Heart right ventricle (tissue), 16 donors: Measurements from ENCODE around the gene ME3. TPM values are rescaled to one million over a fixed set of nuclear protein-coding genes. Genes with fewer than 3 reads are reported as not detected.
A peak's percentile ranks its signal among the peaks of the same experiment; 100 is the strongest.

Source experiments
- ATAC-seq, 8 donors: fragments of 200-7000 bp; cut with Tn5 transposase; one replicate each; pipeline ENCODE4 v1.9.1; 2020; ENCODE audit warnings: mild to moderate bottlenecking in 8 of 8, moderate library complexity in 8 of 8, moderate number of reproducible peaks in 1 of 8
- DNase-seq, 2 donors: peaks; one replicate each; pipeline ENCODE4 v3.0.0-alpha.2; 2020
- H3K27ac ChIP-seq, 10 donors: fragments of 200-600 bp; sonication (generic) in 2 of 10; one replicate each; pipeline versions ENCODE4 v1.5.0 to v1.8.0; 2020 to 2022; ENCODE audit warnings: mild to moderate bottlenecking in 3 of 10
- H3K27me3 ChIP-seq, 7 donors: fragments of 200-600 bp; one replicate each; pipeline ENCODE4 v1.8.0; 2021 to 2022; ENCODE audit warnings: mild to moderate bottlenecking in 2 of 7
- H3K36me3 ChIP-seq, 9 donors: fragments of 200-600 bp; sonication (generic) in 1 of 9; one replicate each; pipeline versions ENCODE4 v1.5.0 to v1.8.0; 2020 to 2022; ENCODE audit warnings: mild to moderate bottlenecking in 2 of 9
- H3K4me1 ChIP-seq, 9 donors: fragments of 200-600 bp; sonication (generic) in 1 of 9; one replicate each; pipeline versions ENCODE4 v1.5.0 to v1.8.0; 2020 to 2022; ENCODE audit warnings: mild to moderate bottlenecking in 4 of 9
- H3K4me3 ChIP-seq, 10 donors: fragments of 200-600 bp; sonication (generic) in 2 of 10; one replicate each; pipeline versions ENCODE4 v1.5.0 to v1.8.0; 2020 to 2022; ENCODE audit warnings: mild to moderate bottlenecking in 7 of 10, moderate library complexity in 2 of 10
- H3K9me3 ChIP-seq, 11 donors: fragments of 200-600 bp in 10 of 11; sonication (generic) in 2 of 11; one replicate each; pipeline versions ENCODE4 v1.5.0 to v1.8.0; 2013 to 2022; ENCODE audit warnings: mild to moderate bottlenecking in 2 of 11, control low read depth in 1 of 11, moderate library complexity in 1 of 11
- CTCF ChIP-seq, 9 donors: fragments of 200-600 bp; sonication (generic) in 2 of 9; IDR thresholded peaks; one replicate each; pipeline versions ENCODE4 v1.5.0 to v1.8.0; 2021 to 2022; ENCODE audit warnings: antibody characterized with exemption in 9 of 9, mild to moderate bottlenecking in 5 of 9, moderate library complexity in 1 of 9
- WGBS, 2 donors: extraction: QIAGEN DNeasy Blood & Tissue Kit; methylation state at CpG; one replicate each; pipeline ENCODE4 v1.1.7; 2013; ENCODE audit warnings: inconsistent platforms in 1 of 2; 5-methylcytosine and 5-hydroxymethylcytosine counted together
- intact Hi-C, 10 donors: fragments of 100-400 bp; cut with DNase I; formaldehyde crosslinking; loops; one replicate each; pipeline versions ENCODE4 v1.11.1 to v1.14.2; 2022
- polyA plus RNA-seq, 2 donors: library from polyadenylated mRNA; stranded (reverse); fragments of 200-250 nt; gene quantifications; one replicate each; pipeline ENCODE4 v1.2.3, GENCODE V29; 2013
- total RNA-seq, 10 donors: library from RNA; stranded (reverse); fragmentation: NEBNext Ultra II Directional in 3 of 10; extraction: Animal tissue kit (Norgen Biotek cat#: 25700) in 3 of 10; gene quantifications; one replicate each; pipeline versions ENCODE4 v1.2.1 to v1.2.4, GENCODE V29; 2021 to 2023
- donor health status: Arrhythmogenic right ventricular cardiomyopathy.
- donor health status: ischemic (EF 13 %, LVEDD 7.1; RV severe dilation, severe dysfunction).
- donor health status: healthy with polysubstance abuse.
- donor health status: DM: no; HTN: yes; CAD: no.
- donor health status: DM: no; HTN: no; CAD: no.
- donor health status: ischemic (EF 25% LVEDD 6.9; RV normal size, moderate dysfunction).
- donor health status: ischemic (EF 25% LVEDD 5.7; RV mildly dilated, moderate dysfunction).
- donor health status: healthy.
- donor health status: DM: yes; HTN: yes; CAD: no.
- donor health status: Ischemic cardiomyopathy.
- donor health status: ischemic (EF 35%, LVEDD 5.7; RV mildly dilated, moderate dysfunction).
- donor health status: nonischemic (EF 11% LVEDD 7.7; RV severe dilation, severe dysfunction).
- donor health status: DM: yes; HTN: yes; CAD: no.
- donor health status: PGD.
- donor health status: ischemic (EF 29% LVEDD 5.4; RV normal size, mild dysfunction).
- donor health status: nonischemic (EF 23%, LVEDD 6.1; RV moderate dilation, normal function).

Gene ME3
- total and polyA plus RNA-seq, 12 donors, result 17.2 to 46.8 (median 33.7) TPM

- H3K4me3 ChIP-seq, result no peak overlapping the region
- H3K4me1 ChIP-seq, result peaks cover 8 to 30% (median 25%) of the 10 kb centered on the region in 9 donors
- H3K27ac ChIP-seq, result no peak overlapping the region
- TF ChIP-seq CTCF (IDR thresholded peaks at IDR 0.05), result no peak
- WGBS, 2 donors, result 91 to 93% methylated on average over 5 of the region's 5 CpGs
- H3K9me3 ChIP-seq, result no peaks in the 10 kb centered on the region
- DNase-seq, result no peak
- intact Hi-C loops, result loop anchor here in 1 of 10 donors (5.0 kb wide), 1 partner anchor 343 kb away; no protein-coding TSS in a partner anchor
- peaks cover 0 to 23% (median 0%) of the 10 kb centered on the region in 9 donors for H3K36me3 ChIP-seq
- H3K27me3 ChIP-seq, result no peaks in the 10 kb centered on the region
- ATAC-seq, result no peak
Measured at GRCh38 chr11:86463955-86464354, 208.5 kb downstream of the ME3 start.

- Histone ChIP-seq H3K27me3 (no peaks in the 10 kb centered on the region), H3K4me3 (no peak overlapping the region), H3K27ac (no peak overlapping the region), H3K9me3 (no peaks in the 10 kb centered on the region), H3K4me1 (peaks cover 8 to 38% (median 27%) of the 10 kb centered on the region in 9 donors), H3K36me3 (peaks cover 0 to 23% (median 0%) of the 10 kb centered on the region in 9 donors)
- intact Hi-C loops, result loop anchor here in 1 of 10 donors (5.0 kb wide), 1 partner anchor 344 kb away; no protein-coding TSS in a partner anchor
- DNase-seq, result no peak
- no peak for ATAC-seq
- no peak for TF ChIP-seq CTCF (IDR thresholded peaks at IDR 0.05)
- 78 to 90% methylated on average over 7 of the region's 7 CpGs for WGBS, 2 donors
Measured at GRCh38 chr11:86463120-86463519, 209.3 kb downstream of the ME3 start.

- Histone ChIP-seq H3K36me3 (peaks cover 0 to 23% (median 0%) of the 10 kb centered on the region in 9 donors), H3K4me3 (no peak overlapping the region), H3K9me3 (no peaks in the 10 kb centered on the region), H3K4me1 (peaks cover 9 to 50% (median 37%) of the 10 kb centered on the region in 9 donors), H3K27ac (no peak overlapping the region), H3K27me3 (no peaks in the 10 kb centered on the region)
- no peak for ATAC-seq
- no peak for DNase-seq
- 99 to 100% methylated on average over 1 of the region's 1 CpG for WGBS, 2 donors
- intact Hi-C loops, result loop anchor here in 1 of 10 donors (5.0 kb wide), 1 partner anchor 345 kb away; no protein-coding TSS in a partner anchor
- no peak for TF ChIP-seq CTCF (IDR thresholded peaks at IDR 0.05)
Measured at GRCh38 chr11:86461892-86462291, 210.5 kb downstream of the ME3 start.

- peaks cover 13 to 61% (median 44%) of the 10 kb centered on the region in 9 donors for H3K4me1 ChIP-seq
- H3K36me3 ChIP-seq, result peaks cover 0 to 23% (median 0%) of the 10 kb centered on the region in 9 donors
- H3K9me3 ChIP-seq, result no peaks in the 10 kb centered on the region
- DNase-seq, result no peak
- ATAC-seq, result peak in 1 of 8 donors; percentile 17
- intact Hi-C loops, result loop anchor here in 1 of 10 donors (5.0 kb wide), 1 partner anchor 347 kb away; no protein-coding TSS in a partner anchor
- TF ChIP-seq CTCF (IDR thresholded peaks at IDR 0.05), result no peak
- no peaks in the 10 kb centered on the region for H3K27me3 ChIP-seq
- WGBS, 2 donors, result 60 to 73% methylated on average over 9 of the region's 9 CpGs
- peak overlapping the region in 8 of 10 donors; percentile 23 to 70 (median 44) for H3K27ac ChIP-seq
- H3K4me3 ChIP-seq, result no peak overlapping the region
Measured at GRCh38 chr11:86460461-86461385, 211.7 kb downstream of the ME3 start.
